ENCODE measurements around the gene DENND2A. TPM values are rescaled to one million over a fixed set of nuclear protein-coding genes. Genes with fewer than 3 reads are reported as not detected.

Gene DENND2A
- total RNA-seq, 1 donor from 2014 or later = 7.5 TPM

GRCh38 chr7:140640060-140640637 lies 464 bp downstream of the DENND2A start:
- H3K27ac ChIP-seq = no peak overlapping the region
- H3K4me3 ChIP-seq = peak overlapping the region; percentile 55 to 72
- H3K9me3 ChIP-seq = no peaks in the 10 kb centered on the region
- intact Hi-C loops (cut with DNase I) = no loop called here
- DNase-seq (ENCODE audit: low spot score in 2 of 2) = no peak
- peaks cover 6% of the 10 kb centered on the region for H3K27me3 ChIP-seq
- peaks cover 4 to 6% of the 10 kb centered on the region in 2 donors for H3K4me1 ChIP-seq
- TF ChIP-seq CTCF (IDR thresholded peaks at IDR 0.05) = no peak
- no peaks in the 10 kb centered on the region for H3K36me3 ChIP-seq

- no peak for DNase-seq (ENCODE audit: low spot score in 2 of 2)
- intact Hi-C loops (cut with DNase I) = no loop called here
- Histone ChIP-seq H3K27ac (no peak overlapping the region), H3K9me3 (no peaks in the 10 kb centered on the region), H3K4me1 (peaks cover 4 to 6% of the 10 kb centered on the region in 2 donors), H3K4me3 (peak overlapping the region; percentile 55 to 72), H3K27me3 (peaks cover 6% of the 10 kb centered on the region), H3K36me3 (no peaks in the 10 kb centered on the region)
- no peak for TF ChIP-seq CTCF (IDR thresholded peaks at IDR 0.05)
Measured at GRCh38 chr7:140639366-140640053, 1.1 kb downstream of the DENND2A start.

- Histone ChIP-seq H3K36me3 (no peaks in the 10 kb centered on the region), H3K9me3 (no peaks in the 10 kb centered on the region), H3K4me3 (no peak overlapping the region), H3K27me3 (peaks cover 6% of the 10 kb centered on the region), H3K27ac (no peak overlapping the region), H3K4me1 (peaks cover 4 to 6% of the 10 kb centered on the region in 2 donors)
- peak in 1 of 2 donors; percentile 72 for DNase-seq (ENCODE audit: low spot score in 2 of 2)
- TF ChIP-seq CTCF (IDR thresholded peaks at IDR 0.05) = no peak
- intact Hi-C loops (cut with DNase I) = no loop called here
Measured at GRCh38 chr7:140638173-140638791, 2.3 kb downstream of the DENND2A start.

GRCh38 chr7:140637400-140637799 lies 3.2 kb downstream of the DENND2A start:
- no peak for DNase-seq (ENCODE audit: low spot score in 2 of 2)
- Histone ChIP-seq H3K4me3 (no peak overlapping the region), H3K27me3 (peaks cover 6% of the 10 kb centered on the region), H3K4me1 (peaks cover 4 to 6% of the 10 kb centered on the region in 2 donors), H3K9me3 (no peaks in the 10 kb centered on the region), H3K27ac (no peak overlapping the region), H3K36me3 (no peaks in the 10 kb centered on the region)
- TF ChIP-seq CTCF (IDR thresholded peaks at IDR 0.05) = no peak
- intact Hi-C loops (cut with DNase I) = no loop called here

GRCh38 chr7:140635816-140636215 lies 4.8 kb downstream of the DENND2A start:
- H3K27ac ChIP-seq = no peak overlapping the region

More at GRCh38 chr7:140635816-140636215, 4.8 kb downstream of the DENND2A start:
- peaks cover 2 to 4% of the 10 kb centered on the region in 2 donors for H3K4me1 ChIP-seq
- TF ChIP-seq CTCF (IDR thresholded peaks at IDR 0.05) = no peak
- H3K27me3 ChIP-seq = peaks cover 2% of the 10 kb centered on the region
- no peak for DNase-seq (ENCODE audit: low spot score in 2 of 2)
- no peak overlapping the region for H3K4me3 ChIP-seq
- no peaks in the 10 kb centered on the region for H3K9me3 ChIP-seq
- no peaks in the 10 kb centered on the region for H3K36me3 ChIP-seq
- intact Hi-C loops (cut with DNase I) = no loop called here
